ENCODE data around the gene PLPPR1. TPM values are rescaled to one million over a fixed set of nuclear protein-coding genes. Genes with fewer than 3 reads are reported as not detected.
"Not testable (repeated sequence)": the region's sequence is repeated elsewhere in the genome, so short reads cannot be mapped to it uniquely, and the experiment has no call there.

The PLPPR1 gene
- total RNA-seq, 4 donors from 2014 or later: 0.26 to 3.8 (median 0.57) TPM; not detected in 1

- Histone ChIP-seq H3K27ac (no peak overlapping the region), H3K27me3 (no peaks in the 10 kb centered on the region), H3K9me3 (peaks cover 8% of the 10 kb centered on the region), H3K4me1 (no peaks in the 10 kb centered on the region), H3K4me3 (no peak overlapping the region), H3K36me3 (no peaks in the 10 kb centered on the region)
- no peak for DNase-seq (ENCODE audit: low spot score in 2 of 2)
- TF ChIP-seq POLR2A (IDR thresholded peaks at IDR 0.05): no peak
- no peak for TF ChIP-seq POLR2AphosphoS5 (IDR thresholded peaks at IDR 0.05)
- TF ChIP-seq EP300 (IDR thresholded peaks at IDR 0.05): no peak
- no peak for TF ChIP-seq CTCF (IDR thresholded peaks at IDR 0.05)
- WGBS: 87% methylated on average over 3 of the region's 3 CpGs
Measured at GRCh38 chr9:101324245-101324804, 295.8 kb downstream of the PLPPR1 start.

- H3K9me3 ChIP-seq: peaks cover 8% of the 10 kb centered on the region
Measured at GRCh38 chr9:101325053-101325452, 296.5 kb downstream of the PLPPR1 start.

DNA sequence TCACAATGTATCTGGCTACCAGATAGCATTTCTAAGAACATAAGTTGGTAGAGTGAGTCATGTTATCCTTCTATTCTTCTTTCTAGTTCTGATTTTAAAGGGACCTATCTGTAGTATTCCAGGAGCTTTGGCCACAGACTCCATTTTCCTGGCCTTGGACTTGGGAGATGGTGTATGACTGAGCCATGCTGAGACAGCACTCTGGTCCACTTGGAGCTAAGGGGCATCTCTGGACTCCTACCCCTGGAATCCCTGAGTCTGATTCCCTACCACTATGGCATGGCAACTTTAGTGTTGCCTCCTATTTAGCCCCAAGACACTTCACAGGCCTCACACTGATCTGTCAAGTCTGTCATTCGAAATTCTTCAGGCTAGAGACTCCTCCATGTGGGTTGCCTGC, 297.5 kb downstream of the PLPPR1 start:
- no peak for TF ChIP-seq POLR2AphosphoS5 (IDR thresholded peaks at IDR 0.05)
- no peak for TF ChIP-seq CTCF (IDR thresholded peaks at IDR 0.05)
- no peak for TF ChIP-seq POLR2A (IDR thresholded peaks at IDR 0.05)
- no peak for TF ChIP-seq EP300 (IDR thresholded peaks at IDR 0.05)
- H3K9me3 ChIP-seq: peaks cover 8% of the 10 kb centered on the region
- H3K27me3 ChIP-seq: no peaks in the 10 kb centered on the region
- DNase-seq (ENCODE audit: low spot score in 2 of 2): no peak
- WGBS: 50% methylated on average over 1 of the region's 1 CpG
- no peak overlapping the region for H3K27ac ChIP-seq
- H3K4me1 ChIP-seq: no peaks in the 10 kb centered on the region
- H3K4me3 ChIP-seq: no peak overlapping the region
- H3K36me3 ChIP-seq: no peaks in the 10 kb centered on the region

More at GRCh38 chr9:101325053-101325452, 296.5 kb downstream of the PLPPR1 start:
- Histone ChIP-seq H3K27ac (no peak overlapping the region), H3K36me3 (no peaks in the 10 kb centered on the region), H3K4me1 (no peaks in the 10 kb centered on the region), H3K4me3 (no peak overlapping the region), H3K27me3 (no peaks in the 10 kb centered on the region)
- 81% methylated on average over 2 of the region's 2 CpGs for WGBS
- no peak for DNase-seq (ENCODE audit: low spot score in 2 of 2)
- TF ChIP-seq POLR2AphosphoS5 (IDR thresholded peaks at IDR 0.05): no peak
- TF ChIP-seq CTCF (IDR thresholded peaks at IDR 0.05): no peak
- TF ChIP-seq POLR2A (IDR thresholded peaks at IDR 0.05): no peak
- no peak for TF ChIP-seq EP300 (IDR thresholded peaks at IDR 0.05)

DNA sequence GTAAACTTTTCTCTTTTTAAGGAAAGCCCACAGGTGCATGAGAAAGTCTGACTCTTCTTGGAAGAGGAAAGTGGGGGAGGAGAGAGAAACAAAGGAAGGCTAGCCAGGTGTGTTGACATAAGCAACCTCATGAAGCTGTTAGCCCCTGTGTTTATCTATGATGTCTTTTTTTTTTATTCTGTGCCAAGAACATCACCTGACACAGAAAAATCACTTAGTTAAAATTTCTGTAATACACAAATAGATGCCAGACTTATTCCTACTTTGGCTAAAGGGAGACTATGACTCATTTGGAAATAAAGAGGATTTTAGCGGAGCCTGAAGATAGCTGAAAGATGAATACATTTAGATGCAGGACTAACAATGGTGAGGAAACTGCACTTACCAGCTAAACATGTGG, 298.0 kb downstream of the PLPPR1 start:
- TF ChIP-seq CTCF (IDR thresholded peaks at IDR 0.05) (no peak), POLR2AphosphoS5 (IDR thresholded peaks at IDR 0.05) (no peak), EP300 (IDR thresholded peaks at IDR 0.05) (no peak), POLR2A (IDR thresholded peaks at IDR 0.05) (no peak)
- Histone ChIP-seq H3K27ac (no peak overlapping the region), H3K4me3 (no peak overlapping the region), H3K4me1 (no peaks in the 10 kb centered on the region), H3K36me3 (no peaks in the 10 kb centered on the region), H3K9me3 (peaks cover 8% of the 10 kb centered on the region), H3K27me3 (no peaks in the 10 kb centered on the region)
- WGBS: 32% methylated on average over 1 of the region's 1 CpG
- no peak for DNase-seq (ENCODE audit: low spot score in 2 of 2)

DNA sequence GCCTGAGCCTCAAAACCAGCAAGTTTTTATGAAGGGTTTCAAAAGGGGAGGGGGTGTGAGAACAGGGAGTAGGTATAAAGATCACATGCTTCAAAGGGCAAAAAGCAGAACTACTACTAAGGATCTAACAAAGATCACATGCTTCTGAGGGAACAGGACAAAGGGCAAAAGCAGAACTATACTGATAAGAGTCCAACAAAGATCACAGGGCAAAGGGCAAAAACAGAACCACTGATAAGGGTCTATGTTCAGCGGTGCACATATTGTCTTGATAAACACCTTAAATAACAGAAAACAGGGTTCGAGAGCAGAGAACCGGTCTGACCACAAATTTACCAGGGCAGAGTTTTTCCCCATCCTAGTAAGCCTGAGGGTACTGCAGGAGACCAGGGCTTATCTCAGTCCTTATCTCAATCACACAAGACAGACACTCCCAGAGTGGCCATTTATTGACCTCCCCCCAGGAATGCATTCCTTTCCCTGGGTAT, 298.9 kb downstream of the PLPPR1 start:
- not testable (repeated sequence) for H3K4me3 ChIP-seq; H3K9me3 ChIP-seq; H3K36me3 ChIP-seq; H3K27me3 ChIP-seq; H3K4me1 ChIP-seq; H3K27ac ChIP-seq; DNase-seq (ENCODE audit: low spot score in 2 of 2)
- WGBS: 57% methylated on average over 3 of the region's 3 CpGs

DNA sequence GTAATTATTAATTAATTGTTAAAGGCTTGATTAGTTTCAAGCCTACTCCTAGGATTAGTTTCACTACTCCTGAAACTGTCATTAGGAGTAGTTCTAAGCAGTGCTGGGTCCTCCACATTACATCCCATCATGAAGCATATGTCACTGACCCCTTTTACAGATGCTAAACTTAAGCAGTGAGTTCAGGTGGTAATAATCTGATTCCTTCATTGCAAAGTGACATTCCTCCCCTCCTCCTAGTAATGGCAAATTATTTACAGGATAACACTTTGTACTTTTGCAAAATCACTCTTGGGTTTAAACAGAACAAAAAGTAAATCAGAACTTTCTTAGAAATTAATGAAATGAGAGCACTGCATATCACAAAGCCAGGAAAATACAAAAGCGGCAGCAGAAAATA, 303.8 kb downstream of the PLPPR1 start:
- Histone ChIP-seq H3K27me3 (peaks cover 7% of the 10 kb centered on the region), H3K9me3 (peaks cover 5% of the 10 kb centered on the region), H3K27ac (no peak overlapping the region), H3K4me1 (no peaks in the 10 kb centered on the region), H3K4me3 (no peak overlapping the region), H3K36me3 (no peaks in the 10 kb centered on the region)
- 90% methylated on average over 1 of the region's 1 CpG for WGBS
- TF ChIP-seq POLR2AphosphoS5 (IDR thresholded peaks at IDR 0.05): no peak
- DNase-seq (ENCODE audit: low spot score in 2 of 2): no peak
